Measurements from ENCODE around the gene VCP.

VCP gene

GRCh38 chr9:35096035-35096849 is 23.8 kb upstream of the VCP start, which contains the start of gene PIGO (continued):
- peak; percentile 65; the same call in 1 of the 2 replicates for TF ChIP-seq YY2 (tag by site-specific recombination; IDR thresholded peaks at IDR 0.05)
- no peak for TF ChIP-seq ZNF175 (tag by site-specific recombination; IDR thresholded peaks at IDR 0.05)
- TF ChIP-seq ZNF184 (tag by site-specific recombination; IDR thresholded peaks at IDR 0.05): 0 out of 2 replicates have a peak, but pooled peaks have one; percentile 47
- TF ChIP-seq CTCF (tag by site-specific recombination; IDR thresholded peaks at IDR 0.05): peak; percentile 83

GRCh38 chr9:35091536-35091935 is 19.1 kb upstream of the VCP start:
- CTCF ChIA-PET: interaction anchor here (1.3 to 1.9 kb wide), 2 partner anchors 12 to 192 kb away, joined by 5 to 8 read pairs; partner anchors contain the start of gene STOML2
- Histone ChIP-seq H3K4me1 (ENCODE audit: control insufficient read depth, insufficient read depth, low read length) (no peaks in the 10 kb centered on the region), H3K36me3 (ENCODE audit: control insufficient read depth in 2 of 2, insufficient read depth in 1 of 2, low read length in 2 of 2) (peaks cover under 1 to 82% of the 10 kb centered on the region in 2 experiments; a peak in 2 of 3 replicates), H3K4me3 (ENCODE audit: low read depth, low read length) (no peak overlapping the region), H3K9me3 (ENCODE audit: control insufficient read depth, insufficient read depth, low read depth, low read length) (no peaks in the 10 kb centered on the region), H3K27ac (ENCODE audit: extremely low read depth, low read depth, low read length) (no peak overlapping the region)
- POLR2A ChIA-PET: interaction anchor here (0.5 to 8.1 kb wide), 6 partner anchors 9 to 24 kb away, joined by 5 to 73 read pairs (median 8); partner anchors contain the start of genes ATOSB, FANCG, STOML2 and VCP
- TF ChIP-seq BCL11A (tag by site-specific recombination; IDR thresholded peaks at IDR 0.05; ENCODE audit: low read depth): no peak
- no peak for TF ChIP-seq ZNF398 (tag by site-specific recombination; IDR thresholded peaks at IDR 0.05)
- no peak for TF ChIP-seq ZBTB49 (tag by site-specific recombination; IDR thresholded peaks at IDR 0.05; ENCODE audit: low read depth)
- no peak for TF ChIP-seq ZNF16 (tag by site-specific recombination; IDR thresholded peaks at IDR 0.05; ENCODE audit: low read depth)
- no peak for TF ChIP-seq ZBTB21 (tag by site-specific recombination; IDR thresholded peaks at IDR 0.05)
- no peak for TF ChIP-seq REST (tag by site-specific recombination; IDR thresholded peaks at IDR 0.05)
- TF ChIP-seq ZNF837 (tag by site-specific recombination; IDR thresholded peaks at IDR 0.05): no peak
- no peak for TF ChIP-seq ZNF157 (tag by site-specific recombination; IDR thresholded peaks at IDR 0.05)
- TF ChIP-seq ZNF580 (tag by site-specific recombination; IDR thresholded peaks at IDR 0.05): no peak
- no peak for TF ChIP-seq ZNF600 (tag by site-specific recombination; IDR thresholded peaks at IDR 0.05)
- no peak for TF ChIP-seq ZNF624 (tag by site-specific recombination; IDR thresholded peaks at IDR 0.05)
- no peak for TF ChIP-seq MEIS1 (CRISPR knock-in tag; IDR thresholded peaks at IDR 0.05; ENCODE audit: borderline replicate concordance)
- TF ChIP-seq TRIM28 (IDR thresholded peaks at IDR 0.05; ENCODE audit: borderline replicate concordance, low read length): no peak
- no peak for TF ChIP-seq ZSCAN30 (tag by site-specific recombination; IDR thresholded peaks at IDR 0.05)
